HG03045 (cell line): ENCODE data around the gene AVPI1.
"Not testable (repeated sequence)": the region's sequence is repeated elsewhere in the genome, so short reads cannot be mapped to it uniquely, and the experiment has no call there.

ENCODE experiments used
- ATAC-seq: cut with Tn5 transposase; IDR thresholded peaks from one replicate; pipeline ENCODE4 v1.9.1; 2021; ENCODE audit warnings: mild to moderate bottlenecking, moderate library complexity; ENCODE audit not compliant: unreplicated experiment

Gene AVPI1

GRCh38 chr10:97713339-97713825 is 26.3 kb upstream of the AVPI1 start, which contains the start of gene MARVELD1:
Gene MARVELD1, plus strand, starts transcription at chr10:97713730. Its CDS starts 147 bp downstream, at chr10:97713877.
- no peak for ATAC-seq

GRCh38 chr10:97711640-97712572 is 24.9 kb upstream of the AVPI1 start:
- ATAC-seq, result no peak

- no peak for ATAC-seq
These were observed 22.2 kb upstream of the AVPI1 start for GRCh38 chr10:97708976-97709946.

- no peak for ATAC-seq
These were observed 21.1 kb upstream of the AVPI1 start for GRCh38 chr10:97708167-97708566.

GRCh38 chr10:97707134-97707861 is 20.3 kb upstream of the AVPI1 start:
- no peak for ATAC-seq

GRCh38 chr10:97705006-97705670 is 18.1 kb upstream of the AVPI1 start:
- no peak for ATAC-seq

GRCh38 chr10:97704341-97704740 is 17.3 kb upstream of the AVPI1 start:
- no peak for ATAC-seq

- ATAC-seq, result no peak
These were observed 16.5 kb upstream of the AVPI1 start for GRCh38 chr10:97703398-97704067.

GRCh38 chr10:97701438-97702069 is 14.5 kb upstream of the AVPI1 start:
- no peak for ATAC-seq

- not testable (repeated sequence) for ATAC-seq
These were observed 11.1 kb upstream of the AVPI1 start for GRCh38 chr10:97698072-97698655.

GRCh38 chr10:97690133-97690532 is 3.1 kb upstream of the AVPI1 start:
- ATAC-seq, result no peak

- no peak for ATAC-seq
These were observed 2.5 kb upstream of the AVPI1 start for GRCh38 chr10:97689559-97690020.

- ATAC-seq, result no peak
These were observed 1.0 kb upstream of the AVPI1 start for GRCh38 chr10:97687785-97688781.

GRCh38 chr10:97686301-97686961 is 610 bp downstream of the AVPI1 start:
- no peak for ATAC-seq

GRCh38 chr10:97685395-97685958 is 1.6 kb downstream of the AVPI1 start:
- no peak for ATAC-seq

GRCh38 chr10:97684866-97685394 is 2.1 kb downstream of the AVPI1 start:
- ATAC-seq, result no peak
